Body of pancreas (tissue), 4 donors: Measurements from ENCODE around the gene C11orf98. TPM values are rescaled to one million over a fixed set of nuclear protein-coding genes. Genes with fewer than 3 reads are reported as not detected.
A peak's percentile ranks its signal among the peaks of the same experiment; 100 is the strongest.

ENCODE experiments used
- ATAC-seq: fragments of 150-250 bp; one replicate; pipeline ENCODE4 v1.9.1; 2016
- DNase-seq, 4 donors: peaks; one replicate each; pipeline ENCODE4 v3.0.0-alpha.2; 2019
- H3K27ac ChIP-seq, 4 donors: fragments of 200-600 bp; sonication (generic); 1 replicate in 3 of 4; 2 replicates in 1 of 4; pipeline versions ENCODE4 v1.5.1 to v1.6.1; 2016 to 2019; ENCODE audit warnings: mild to moderate bottlenecking in 1 of 4, mixed read lengths in 1 of 4, moderate library complexity in 1 of 4
- H3K27me3 ChIP-seq, 2 donors: fragments of 200-600 bp; sonication (generic); one replicate each; pipeline ENCODE4 v1.6.0; 2016; ENCODE audit warnings: mild to moderate bottlenecking in 1 of 2
- H3K36me3 ChIP-seq, 2 donors: fragments of 200-600 bp; sonication (generic); replicated peaks in 1 of 2; 2 replicates each; pipeline ENCODE4 v1.5.1; 2016; ENCODE audit warnings: low read depth in 2 of 2; ENCODE audit not compliant: insufficient read depth in 1 of 2
- H3K4me1 ChIP-seq: fragments of 200-600 bp; sonication (generic); one replicate; pipeline ENCODE4 v1.6.0; 2016
- H3K4me3 ChIP-seq, 2 donors: fragments of 200-600 bp; sonication (generic); 1 replicate in 1 of 2; 2 replicates in 1 of 2; pipeline ENCODE4 v1.5.1; 2016 to 2019
- H3K9me3 ChIP-seq, 3 donors: fragments of 200-600 bp; sonication (generic); 1 replicate in 2 of 3; 2 replicates in 1 of 3; pipeline ENCODE4 v1.5.1; 2016
- CTCF ChIP-seq, 7 experiments: fragments of 450-650 bp in 4 of 7; fragments of 200-600 bp in 3 of 7; sonication (generic) in 3 of 7; IDR thresholded peaks; one replicate each; pipeline ENCODE4 v1.5.1; 2016 to 2019; ENCODE audit warnings: antibody characterized with exemption in 7 of 7
- POLR2A ChIP-seq, 3 donors: fragments of 450-650 bp; IDR thresholded peaks; one replicate each; pipeline ENCODE4 v1.6.1; 2016; ENCODE audit warnings: antibody characterized with exemption in 3 of 3, mild to moderate bottlenecking in 2 of 3
- WGBS, 2 donors: methylation state at CpG; one replicate each; pipeline ENCODE4 v1.1.5; 2017; 5-methylcytosine and 5-hydroxymethylcytosine counted together
- intact Hi-C: fragments of 100-400 bp; cut with DNase I; formaldehyde crosslinking; loops from one replicate; pipeline ENCODE4 v1.15.1; 2023
- total RNA-seq, 2 donors: library from RNA; depleted of rRNA; stranded (reverse); fragments of >200 nt; gene quantifications; one replicate each; pipeline ENCODE4 v1.1.0, GENCODE V29; 2016

C11orf98 gene
- total RNA-seq, 2 donors from 2014 or later, result 18.2 to 24.4 TPM

- no peak for ATAC-seq
- TF ChIP-seq CTCF (IDR thresholded peaks at IDR 0.05) (no peak), POLR2A (IDR thresholded peaks at IDR 0.05) (no peak)
- DNase-seq, result no peak
- peaks cover 90% of the 10 kb centered on the region for H3K4me1 ChIP-seq
- H3K36me3 ChIP-seq, result peaks cover 0 to 2% of the 10 kb centered on the region in 2 donors
- intact Hi-C loops, result no loop called here
- H3K27me3 ChIP-seq, result no peaks in the 10 kb centered on the region
- peak overlapping the region; percentile 70 to 94 (median 93) for H3K27ac ChIP-seq
- no peaks in the 10 kb centered on the region for H3K9me3 ChIP-seq
- H3K4me3 ChIP-seq, result no peak overlapping the region
- WGBS, 2 donors, result 69 to 74% methylated on average over 7 of the region's 7 CpGs
Measured at GRCh38 chr11:62710001-62710345, 45.0 kb upstream of the C11orf98 start.

GRCh38 chr11:62709247-62710000 lies 44.4 kb upstream of the C11orf98 start:
- DNase-seq, result peak; percentile 97 to 99 (median 99)
- intact Hi-C loops, result no loop called here
- peak; percentile 77 for ATAC-seq
- no peaks in the 10 kb centered on the region for H3K27me3 ChIP-seq
- H3K36me3 ChIP-seq, result no peaks in the 10 kb centered on the region
- H3K4me1 ChIP-seq, result peaks cover 91% of the 10 kb centered on the region
- H3K27ac ChIP-seq, result peak overlapping the region; percentile 70 to 94 (median 93)
- H3K4me3 ChIP-seq, result no peak overlapping the region
- no peaks in the 10 kb centered on the region for H3K9me3 ChIP-seq
- TF ChIP-seq POLR2A (IDR thresholded peaks at IDR 0.05) (peak; percentile 46 to 86 (median 81)), CTCF (IDR thresholded peaks at IDR 0.05) (peak in 1 of 7 experiments; percentile 16)
- WGBS, 2 donors, result 2 to 3% methylated on average over 47 of the region's 47 CpGs

- Histone ChIP-seq H3K27me3 (no peaks in the 10 kb centered on the region), H3K36me3 (no peaks in the 10 kb centered on the region), H3K4me1 (peaks cover 85% of the 10 kb centered on the region), H3K27ac (peak overlapping the region; percentile 70 to 94 (median 93)), H3K4me3 (no peak overlapping the region), H3K9me3 (no peaks in the 10 kb centered on the region)
- DNase-seq, result peak in 3 of 4 donors; percentile 34 to 44 (median 40)
- TF ChIP-seq POLR2A (IDR thresholded peaks at IDR 0.05) (no peak), CTCF (IDR thresholded peaks at IDR 0.05) (no peak)
- no peak for ATAC-seq
- intact Hi-C loops, result no loop called here
- 2 to 3% methylated on average over 7 of the region's 7 CpGs for WGBS, 2 donors
Measured at GRCh38 chr11:62708793-62709192, 43.8 kb upstream of the C11orf98 start.

- no peaks in the 10 kb centered on the region for H3K36me3 ChIP-seq
- intact Hi-C loops, result no loop called here
- no peak overlapping the region for H3K4me3 ChIP-seq
- TF ChIP-seq CTCF (IDR thresholded peaks at IDR 0.05) (no peak), POLR2A (IDR thresholded peaks at IDR 0.05) (no peak)
- WGBS, 2 donors, result 63 to 64% methylated on average over 5 of the region's 5 CpGs
- no peaks in the 10 kb centered on the region for H3K9me3 ChIP-seq
- DNase-seq (no peak), ATAC-seq (no peak)
- H3K27ac ChIP-seq, result peak overlapping the region; percentile 70 to 94 (median 93)
- H3K27me3 ChIP-seq, result no peaks in the 10 kb centered on the region
- peaks cover 81% of the 10 kb centered on the region for H3K4me1 ChIP-seq
Measured at GRCh38 chr11:62708392-62708791, 43.4 kb upstream of the C11orf98 start.
